ENCODE results near the gene QRICH1. TPM values are rescaled to one million over a fixed set of nuclear protein-coding genes. Genes with fewer than 3 reads are reported as not detected.

Gene QRICH1
- total RNA-seq, 4 donors from 2014 or later, result 61.1 to 132 (median 99.7) TPM

GRCh38 chr3:49112262-49112661 is 18.4 kb upstream of the QRICH1 start:
- Histone ChIP-seq H3K4me3 (no peak overlapping the region), H3K4me1 (peaks cover 0 to 9% (median 2%) of the 10 kb centered on the region in 4 donors), H3K27me3 (no peaks in the 10 kb centered on the region), H3K9me3 (no peaks in the 10 kb centered on the region), H3K36me3 (peaks cover 0 to 94% (median 0%) of the 10 kb centered on the region in 3 donors), H3K27ac (no peak overlapping the region)
- no peak for DNase-seq
- TF ChIP-seq POLR2A (IDR thresholded peaks at IDR 0.05), result no peak
- no peak for TF ChIP-seq CTCF (IDR thresholded peaks at IDR 0.05)

GRCh38 chr3:49111347-49111746 is 17.5 kb upstream of the QRICH1 start:
- peaks cover 0 to 85% (median 0%) of the 10 kb centered on the region in 3 donors for H3K36me3 ChIP-seq
- no peaks in the 10 kb centered on the region for H3K9me3 ChIP-seq
- peaks cover 0 to 9% (median 2%) of the 10 kb centered on the region in 4 donors for H3K4me1 ChIP-seq
- no peak overlapping the region for H3K27ac ChIP-seq
- H3K27me3 ChIP-seq, result no peaks in the 10 kb centered on the region
- H3K4me3 ChIP-seq, result no peak overlapping the region
- DNase-seq, result no peak
- no peak for TF ChIP-seq POLR2A (IDR thresholded peaks at IDR 0.05)
- TF ChIP-seq CTCF (IDR thresholded peaks at IDR 0.05), result no peak

- Histone ChIP-seq H3K4me1 (peaks cover 0 to 11% (median 2%) of the 10 kb centered on the region in 4 donors), H3K36me3 (peaks cover 0 to 79% (median 0%) of the 10 kb centered on the region in 3 donors), H3K4me3 (no peak overlapping the region), H3K9me3 (no peaks in the 10 kb centered on the region), H3K27me3 (no peaks in the 10 kb centered on the region), H3K27ac (no peak overlapping the region)
- DNase-seq, result no peak
- no peak for TF ChIP-seq POLR2A (IDR thresholded peaks at IDR 0.05)
- TF ChIP-seq CTCF (IDR thresholded peaks at IDR 0.05), result no peak
These were observed 16.9 kb upstream of the QRICH1 start for GRCh38 chr3:49110780-49111179.

GRCh38 chr3:49108346-49108745 is 14.5 kb upstream of the QRICH1 start:
- H3K4me1 ChIP-seq, result peaks cover 4 to 25% (median 10%) of the 10 kb centered on the region in 4 donors
- H3K36me3 ChIP-seq, result peaks cover 0 to 55% (median 0%) of the 10 kb centered on the region in 3 donors
- no peaks in the 10 kb centered on the region for H3K27me3 ChIP-seq
- H3K9me3 ChIP-seq, result no peaks in the 10 kb centered on the region
- DNase-seq, result peak in 1 of 3 donors; percentile 54
- no peak for TF ChIP-seq POLR2A (IDR thresholded peaks at IDR 0.05)
- no peak for TF ChIP-seq CTCF (IDR thresholded peaks at IDR 0.05)
- H3K27ac ChIP-seq, result peak overlapping the region in 2 of 4 donors; percentile 7 to 73
- H3K4me3 ChIP-seq, result no peak overlapping the region

GRCh38 chr3:49104427-49105291 is 10.8 kb upstream of the QRICH1 start, which contains the start of gene QARS1:
Gene QARS1, minus strand, starts transcription at chr3:49104757. Its CDS starts 24 bp downstream, at chr3:49104733.
- Histone ChIP-seq H3K27ac (peak within 1 kb of the TSS; percentile 82 to 90 (median 84)), H3K27me3 (no peaks in the 10 kb centered on the region), H3K9me3 (no peaks in the 10 kb centered on the region), H3K4me3 (peak within 1 kb of the TSS; percentile 84 to 96 (median 93)), H3K4me1 (peaks cover 4 to 29% (median 10%) of the 10 kb centered on the region in 4 donors), H3K36me3 (peaks cover 0 to 49% (median 0%) of the 10 kb centered on the region in 3 donors)
- DNase-seq, result peak; percentile 92 to 97 (median 94)
- TF ChIP-seq CTCF (IDR thresholded peaks at IDR 0.05), result no peak
- TF ChIP-seq POLR2A (IDR thresholded peaks at IDR 0.05), result peak; percentile 55 to 75
